Fibroblast of lung (primary cell): ENCODE data around the gene ELL. TPM values are rescaled to one million over a fixed set of nuclear protein-coding genes. Genes with fewer than 3 reads are reported as not detected.
A peak's percentile ranks its signal among the peaks of the same experiment; 100 is the strongest.

ENCODE experiments used
- DNase-seq, 2 donors: peaks; one replicate each; pipeline versions ENCODE4 v3.0.0 to v3.0.0-alpha.2; 2010; ENCODE audit warnings: low read depth in 2 of 2
- H2AFZ ChIP-seq: 2 replicates; pipeline ENCODE4 v1.5.1; 2012; ENCODE audit warnings: low read length, control low read depth, inconsistent platforms
- H3K27ac ChIP-seq: 2 replicates; pipeline ENCODE4 v1.5.1; 2011; ENCODE audit warnings: low read length, control low read depth; ENCODE audit not compliant: insufficient read depth
- H3K27me3 ChIP-seq: 2 replicates; pipeline ENCODE4 v1.5.1; 2011; ENCODE audit warnings: mild to moderate bottlenecking, low read length; ENCODE audit not compliant: control insufficient read depth, insufficient read depth
- H3K36me3 ChIP-seq: 2 replicates; pipeline ENCODE4 v1.5.1; 2011; ENCODE audit warnings: low read length; ENCODE audit not compliant: control insufficient read depth, insufficient read depth
- H3K4me1 ChIP-seq: 2 replicates; pipeline ENCODE4 v1.5.1; 2011; ENCODE audit warnings: low read length; ENCODE audit not compliant: control insufficient read depth, insufficient read depth; ENCODE audit errors: extremely low read depth
- H3K4me2 ChIP-seq: 2 replicates; pipeline ENCODE4 v1.5.1; 2011; ENCODE audit warnings: low read length, control low read depth; ENCODE audit not compliant: insufficient read depth; ENCODE audit errors: extremely low read depth
- H3K4me3 ChIP-seq, 4 experiments: fragments of 200-600 bp in 1 of 4; sonication (generic) in 1 of 4; replicated peaks in 1 of 4; 2 replicates each; pipeline ENCODE4 v1.5.1; 2011 to 2016; ENCODE audit warnings: low read length in 4 of 4, low read depth in 3 of 4, mild to moderate bottlenecking in 3 of 4, control low read depth in 2 of 4, inconsistent platforms in 1 of 4, mixed read lengths in 1 of 4; ENCODE audit not compliant: insufficient read depth in 1 of 4; ENCODE audit errors: control extremely low read depth in 1 of 4
- H3K79me2 ChIP-seq: 2 replicates; pipeline ENCODE4 v1.5.1; 2012; ENCODE audit warnings: mild to moderate bottlenecking, low read length, inconsistent platforms; ENCODE audit not compliant: control insufficient read depth, insufficient read depth
- H3K9ac ChIP-seq: 2 replicates; pipeline ENCODE4 v1.5.1; 2011; ENCODE audit warnings: mild to moderate bottlenecking, low read length, control low read depth; ENCODE audit not compliant: insufficient read depth
- H3K9me3 ChIP-seq: 2 replicates; pipeline ENCODE4 v1.5.1; 2012; ENCODE audit warnings: low read depth, low read length; ENCODE audit not compliant: control insufficient read depth, insufficient read depth
- H4K20me1 ChIP-seq: 2 replicates; pipeline ENCODE4 v1.5.1; 2011; ENCODE audit warnings: low read length; ENCODE audit not compliant: control insufficient read depth, insufficient read depth; ENCODE audit errors: extremely low read depth
- CTCF ChIP-seq, 2 donors: IDR thresholded peaks in 1 of 2; conservative IDR thresholded peaks in 1 of 2; 1 replicate in 1 of 2; 2 replicates in 1 of 2; pipeline ENCODE4 v1.5.1; 2011 to 2012; ENCODE audit warnings: low read length in 2 of 2, control low read depth in 1 of 2, inconsistent platforms in 1 of 2, low read depth in 1 of 2, mild to moderate bottlenecking in 1 of 2
- EZH2 ChIP-seq: IDR thresholded peaks from 2 replicates; pipeline ENCODE4 v1.5.1; 2012; ENCODE audit warnings: low read length, control low read depth, mild to moderate bottlenecking; ENCODE audit errors: missing control alignments
- polyA plus RNA-seq, 2 donors: library from polyadenylated mRNA; depleted of rRNA in 1 of 2; stranded (reverse) in 1 of 2; unstranded in 1 of 2; fragments of >200 nt; gene quantifications; 2 replicates each; pipeline ENCODE4 v1.2.1, GENCODE V29; 2011 to 2012; ENCODE audit warnings: missing spikeins in 1 of 2
- total RNA-seq: library from RNA; depleted of rRNA; stranded (reverse); fragments of >200 nt; gene quantifications from 2 replicates; pipeline ENCODE4 v1.2.1, GENCODE V29; 2014

ELL gene
- total and polyA plus RNA-seq, 2 donors (not counting 1 experiment from before 2014, with no cell fraction given), result 4.4 to 18.7 TPM

- peaks cover 3% of the 10 kb centered on the region for H3K4me1 ChIP-seq
- no peaks in the 10 kb centered on the region for H3K36me3 ChIP-seq
- H4K20me1 ChIP-seq, result no peaks in the 10 kb centered on the region
- peak overlapping the region; percentile 99 for H3K4me2 ChIP-seq
- no peak overlapping the region for H2AFZ ChIP-seq
- H3K27me3 ChIP-seq, result no peaks in the 10 kb centered on the region
- no peaks in the 10 kb centered on the region for H3K9me3 ChIP-seq
- peaks cover 54% of the 10 kb centered on the region for H3K79me2 ChIP-seq
- H3K4me3 ChIP-seq, result peak overlapping the region; percentile 92 to 99 (median 98)
- DNase-seq, result no peak
- H3K27ac ChIP-seq, result peak overlapping the region; percentile 100
- H3K9ac ChIP-seq, result peak overlapping the region; percentile 98
- TF ChIP-seq CTCF (conservative IDR thresholded peaks at IDR 0.05 in 1 of 2, IDR thresholded peaks at IDR 0.05 in 1 of 2; ENCODE audit: low read depth in 1 of 2, low read length in 2 of 2), result no peak
- no peak for TF ChIP-seq EZH2
These were observed 800 bp downstream of the ELL start for GRCh38 chr19:18520848-18521691.

- Histone ChIP-seq H4K20me1 (no peaks in the 10 kb centered on the region), H3K9ac (peak overlapping the region; percentile 98), H2AFZ (no peak overlapping the region), H3K27ac (peak overlapping the region; percentile 100), H3K4me2 (peak overlapping the region; percentile 99), H3K4me3 (peak overlapping the region; percentile 92 to 99 (median 98)), H3K79me2 (peaks cover 62% of the 10 kb centered on the region), H3K4me1 (peaks cover 10% of the 10 kb centered on the region), H3K9me3 (no peaks in the 10 kb centered on the region), H3K36me3 (no peaks in the 10 kb centered on the region), H3K27me3 (no peaks in the 10 kb centered on the region)
- peak; percentile 74 to 85 for DNase-seq
- peak; percentile 46 to 66 for TF ChIP-seq CTCF (conservative IDR thresholded peaks at IDR 0.05 in 1 of 2, IDR thresholded peaks at IDR 0.05 in 1 of 2; ENCODE audit: low read depth in 1 of 2, low read length in 2 of 2)
- TF ChIP-seq EZH2, result no peak
These were observed 1.7 kb downstream of the ELL start for GRCh38 chr19:18519962-18520847.

GRCh38 chr19:18518639-18519038 is 3.2 kb downstream of the ELL start:
- Histone ChIP-seq H3K27me3 (no peaks in the 10 kb centered on the region), H3K9ac (no peak overlapping the region), H3K27ac (no peak overlapping the region), H3K4me2 (no peak overlapping the region), H3K36me3 (no peaks in the 10 kb centered on the region), H3K79me2 (peaks cover 75% of the 10 kb centered on the region), H4K20me1 (no peaks in the 10 kb centered on the region), H3K4me3 (no peak overlapping the region), H3K9me3 (no peaks in the 10 kb centered on the region), H3K4me1 (peaks cover 22% of the 10 kb centered on the region), H2AFZ (no peak overlapping the region)
- DNase-seq, result no peak
- TF ChIP-seq CTCF (conservative IDR thresholded peaks at IDR 0.05 in 1 of 2, IDR thresholded peaks at IDR 0.05 in 1 of 2; ENCODE audit: low read depth in 1 of 2, low read length in 2 of 2), result no peak
- no peak for TF ChIP-seq EZH2
